Omental fat pad (tissue), 4 donors: ENCODE measurements around the gene CGB2. TPM values are rescaled to one million over a fixed set of nuclear protein-coding genes. Genes with fewer than 3 reads are reported as not detected.

ENCODE experiments used
- ATAC-seq: fragments of 150-250 bp; one replicate; pipeline ENCODE4 v1.9.1; 2016; ENCODE audit warnings: mild to moderate bottlenecking, moderate library complexity; ENCODE audit not compliant: low FRiP score
- DNase-seq: peaks from one replicate; pipeline ENCODE4 v3.0.0-alpha.2; 2019; ENCODE audit warnings: low spot score
- CTCF ChIP-seq, 3 donors: fragments of 450-650 bp; IDR thresholded peaks; one replicate each; pipeline ENCODE4 v1.5.1; 2016 to 2017; ENCODE audit warnings: antibody characterized with exemption in 3 of 3, mild to moderate bottlenecking in 3 of 3, moderate library complexity in 2 of 3
- total RNA-seq, 4 donors: library from RNA; depleted of rRNA; stranded (reverse); fragments of >200 nt; gene quantifications; one replicate each; pipeline ENCODE4 v1.1.0, GENCODE V29; 2016

CGB2 gene
- total RNA-seq, 4 donors from 2014 or later = not detected

- no peak for TF ChIP-seq CTCF (IDR thresholded peaks at IDR 0.05)
- ATAC-seq (no peak), DNase-seq (no peak)
Measured at GRCh38 chr19:49010453-49010852, 21.2 kb upstream of the CGB2 start.

- ATAC-seq (no peak), DNase-seq (no peak)
- TF ChIP-seq CTCF (IDR thresholded peaks at IDR 0.05) = no peak
Measured at GRCh38 chr19:49011194-49011593, 20.5 kb upstream of the CGB2 start.

GRCh38 chr19:49014123-49014869, 17.4 kb upstream of the CGB2 start:
- no peak for TF ChIP-seq CTCF (IDR thresholded peaks at IDR 0.05)
- ATAC-seq = no peak
- no peak for DNase-seq

- DNase-seq (no peak), ATAC-seq (no peak)
- no peak for TF ChIP-seq CTCF (IDR thresholded peaks at IDR 0.05)
Measured at GRCh38 chr19:49014870-49015255, 16.8 kb upstream of the CGB2 start.

GRCh38 chr19:49016067-49016839, 15.4 kb upstream of the CGB2 start:
- ATAC-seq = no peak
- TF ChIP-seq CTCF (IDR thresholded peaks at IDR 0.05) = no peak
- no peak for DNase-seq

GRCh38 chr19:49017041-49017665, 14.5 kb upstream of the CGB2 start, which contains the start of gene LHB:
Gene LHB (minus strand): TSS chr19:49017091. CDS start chr19:49017081, 10 bp downstream.
- no peak for ATAC-seq
- DNase-seq = no peak
- no peak for TF ChIP-seq CTCF (IDR thresholded peaks at IDR 0.05)
